IMR-90 (cell line): Measurements from ENCODE around the gene HOXC13.

Experiments used
- BHLHE40 ChIP-seq: fragments of 150-350 bp; IDR thresholded peaks from 2 replicates; pipeline ENCODE4 v1.6.1; 2016; ENCODE audit warnings: mild to moderate bottlenecking, low read depth, low read length
- CHD1 ChIP-seq: IDR thresholded peaks from 2 replicates; pipeline ENCODE4 v1.6.1; 2012; ENCODE audit warnings: low read depth, low read length, improper control_type of control experiment
- MAZ ChIP-seq: IDR thresholded peaks from 2 replicates; pipeline ENCODE4 v1.6.1; 2012; ENCODE audit warnings: low read depth, mild to moderate bottlenecking, low read length, improper control_type of control experiment, moderate library complexity, borderline replicate concordance
- POLR2A ChIP-seq: IDR thresholded peaks from 2 replicates; pipeline ENCODE4 v1.6.1; 2012; ENCODE audit warnings: mild to moderate bottlenecking, low read depth, low read length
- RAD21 ChIP-seq: IDR thresholded peaks from 2 replicates; pipeline ENCODE4 v1.6.1; 2012; ENCODE audit warnings: low read length, improper control_type of control experiment
- SMC3 ChIP-seq: fragments of 150-350 bp; IDR thresholded peaks from 2 replicates; pipeline ENCODE4 v1.6.1; 2016; ENCODE audit warnings: low read depth, mild to moderate bottlenecking, antibody characterized with exemption, low read length, moderate library complexity
- TF ChIP-seq, protein P1 (sequence below): fragments of 150-350 bp; IDR thresholded peaks from 2 replicates; pipeline ENCODE4 v1.6.1; 2017; ENCODE audit warnings: mild to moderate bottlenecking, antibody characterized with exemption, low read length, low read depth
- TF ChIP-seq, protein P2 (sequence below): conservative IDR thresholded peaks from 2 replicates; pipeline ENCODE4 v1.5.1; 2012; ENCODE audit warnings: mild to moderate bottlenecking, low read depth, low read length, improper control_type of control experiment

DNA sequence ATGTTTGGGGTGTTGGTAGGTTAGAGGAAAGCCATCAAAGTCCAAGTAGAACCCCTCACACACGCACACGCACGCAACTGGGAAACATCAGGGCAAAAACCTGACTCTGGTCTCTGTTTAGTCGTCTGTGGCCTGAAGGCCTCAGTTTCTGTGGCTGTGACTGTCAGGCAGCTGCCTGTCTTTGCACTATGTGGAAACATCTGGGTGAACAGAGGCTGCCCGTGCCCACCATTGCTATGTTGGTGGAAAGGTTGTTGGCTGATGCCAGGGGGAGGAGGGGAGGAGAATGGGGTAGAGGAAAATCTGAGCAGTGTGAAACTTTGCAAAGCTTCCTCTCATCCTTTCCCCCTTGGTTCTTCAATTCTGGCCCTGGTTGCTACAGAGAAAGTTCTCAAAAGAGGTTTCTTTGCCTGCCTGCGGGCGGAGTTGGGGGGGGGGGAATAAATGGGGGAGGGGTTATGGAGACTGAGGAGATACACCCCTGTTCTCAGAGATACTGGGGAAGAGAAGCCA, 53.8 kb downstream of the HOXC13 start:
- TF ChIP-seq, protein P1, sequence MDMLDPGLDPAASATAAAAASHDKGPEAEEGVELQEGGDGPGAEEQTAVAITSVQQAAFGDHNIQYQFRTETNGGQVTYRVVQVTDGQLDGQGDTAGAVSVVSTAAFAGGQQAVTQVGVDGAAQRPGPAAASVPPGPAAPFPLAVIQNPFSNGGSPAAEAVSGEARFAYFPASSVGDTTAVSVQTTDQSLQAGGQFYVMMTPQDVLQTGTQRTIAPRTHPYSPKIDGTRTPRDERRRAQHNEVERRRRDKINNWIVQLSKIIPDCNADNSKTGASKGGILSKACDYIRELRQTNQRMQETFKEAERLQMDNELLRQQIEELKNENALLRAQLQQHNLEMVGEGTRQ: no peak
- TF ChIP-seq CHD1 (no peak), RAD21 (no peak), POLR2A (no peak), SMC3 (no peak), MAZ (no peak), BHLHE40 (no peak)
- TF ChIP-seq, protein P2, sequence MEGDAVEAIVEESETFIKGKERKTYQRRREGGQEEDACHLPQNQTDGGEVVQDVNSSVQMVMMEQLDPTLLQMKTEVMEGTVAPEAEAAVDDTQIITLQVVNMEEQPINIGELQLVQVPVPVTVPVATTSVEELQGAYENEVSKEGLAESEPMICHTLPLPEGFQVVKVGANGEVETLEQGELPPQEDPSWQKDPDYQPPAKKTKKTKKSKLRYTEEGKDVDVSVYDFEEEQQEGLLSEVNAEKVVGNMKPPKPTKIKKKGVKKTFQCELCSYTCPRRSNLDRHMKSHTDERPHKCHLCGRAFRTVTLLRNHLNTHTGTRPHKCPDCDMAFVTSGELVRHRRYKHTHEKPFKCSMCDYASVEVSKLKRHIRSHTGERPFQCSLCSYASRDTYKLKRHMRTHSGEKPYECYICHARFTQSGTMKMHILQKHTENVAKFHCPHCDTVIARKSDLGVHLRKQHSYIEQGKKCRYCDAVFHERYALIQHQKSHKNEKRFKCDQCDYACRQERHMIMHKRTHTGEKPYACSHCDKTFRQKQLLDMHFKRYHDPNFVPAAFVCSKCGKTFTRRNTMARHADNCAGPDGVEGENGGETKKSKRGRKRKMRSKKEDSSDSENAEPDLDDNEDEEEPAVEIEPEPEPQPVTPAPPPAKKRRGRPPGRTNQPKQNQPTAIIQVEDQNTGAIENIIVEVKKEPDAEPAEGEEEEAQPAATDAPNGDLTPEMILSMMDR: no peak
